Activated B cell treated with CpG ODN at 0.5 μM for 24 hours (primary cell): ENCODE measurements around the gene CEP120. TPM values are rescaled to one million over a fixed set of nuclear protein-coding genes. Genes with fewer than 3 reads are reported as not detected.

Source experiments
- ATAC-seq: fragments of 200-7000 bp; cut with Tn5 transposase; one replicate; pipeline ENCODE4 v1.10.0; 2021; ENCODE audit warnings: low read depth, mild to moderate bottlenecking, moderate library complexity
- CTCF ChIA-PET: fragments of 350-600 bp; sonication (Branson Sonifier 250); formaldehyde crosslinking; loops from one replicate; lab custom pipeline; 2021; ENCODE audit warnings: antibody characterized with exemption; lab: Charles Lee
- POLR2A ChIA-PET: fragments of 350-600 bp; sonication (Branson Sonifier 250); formaldehyde crosslinking; loops from one replicate; lab custom pipeline; 2021; ENCODE audit warnings: antibody characterized with exemption; lab: Charles Lee
- DNase-seq: peaks from one replicate; pipeline ENCODE4 v3.0.0; 2022
- H3K27ac Mint-ChIP-seq: one replicate; pipeline ENCODE4 v1.8.0; 2020; ENCODE audit warnings: mixed read lengths
- H3K27me3 Mint-ChIP-seq: one replicate; pipeline ENCODE4 v1.8.0; 2021; ENCODE audit warnings: mixed read lengths
- H3K36me3 Mint-ChIP-seq: one replicate; pipeline ENCODE4 v1.8.0; 2021; ENCODE audit warnings: low read depth, mixed read lengths
- H3K4me1 Mint-ChIP-seq: one replicate; pipeline ENCODE4 v1.8.0; 2021; ENCODE audit warnings: mixed read lengths
- H3K4me3 Mint-ChIP-seq: one replicate; pipeline ENCODE4 v1.8.0; 2020; ENCODE audit warnings: mild to moderate bottlenecking, mixed read lengths
- H3K9me3 Mint-ChIP-seq: one replicate; pipeline ENCODE4 v1.8.0; 2020; ENCODE audit warnings: mixed read lengths
- intact Hi-C: fragments of 100-400 bp; cut with micrococcal nuclease; formaldehyde crosslinking; loops from one replicate; pipeline ENCODE4 v1.15.1; 2024
- total RNA-seq: library from RNA; stranded (reverse); gene quantifications from 2 replicates; pipeline ENCODE4 v1.2.3, GENCODE V29; 2022
- TF ChIP-seq, protein P1 (sequence below): fragments of 200-600 bp; IDR thresholded peaks from one replicate; pipeline ENCODE4 v1.8.0; 2022; ENCODE audit warnings: antibody characterized with exemption, mild to moderate bottlenecking

CEP120 gene
- total RNA-seq, 1 donor from 2014 or later: 43.1 TPM

DNA sequence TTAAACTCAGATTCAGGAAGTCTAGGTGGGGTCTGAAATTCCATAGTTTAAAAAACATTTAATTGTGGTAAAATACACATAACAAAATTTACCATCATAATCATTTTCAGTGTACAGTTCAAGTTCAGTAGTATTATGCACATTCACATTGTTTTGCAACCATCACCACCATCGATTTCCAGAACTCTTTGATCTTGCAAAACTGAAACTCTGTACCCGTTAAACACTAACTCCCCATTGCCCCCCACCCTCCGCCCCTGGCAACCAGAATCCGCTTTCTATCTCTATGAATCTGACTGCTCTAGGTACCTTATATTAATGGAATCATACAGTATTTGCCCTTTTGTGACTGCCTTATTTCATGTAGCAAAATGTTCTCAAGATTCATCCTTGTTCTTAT is 117.5 kb downstream of the CEP120 start:
- no peak overlapping the region for H3K27ac Mint-ChIP-seq

DNA sequence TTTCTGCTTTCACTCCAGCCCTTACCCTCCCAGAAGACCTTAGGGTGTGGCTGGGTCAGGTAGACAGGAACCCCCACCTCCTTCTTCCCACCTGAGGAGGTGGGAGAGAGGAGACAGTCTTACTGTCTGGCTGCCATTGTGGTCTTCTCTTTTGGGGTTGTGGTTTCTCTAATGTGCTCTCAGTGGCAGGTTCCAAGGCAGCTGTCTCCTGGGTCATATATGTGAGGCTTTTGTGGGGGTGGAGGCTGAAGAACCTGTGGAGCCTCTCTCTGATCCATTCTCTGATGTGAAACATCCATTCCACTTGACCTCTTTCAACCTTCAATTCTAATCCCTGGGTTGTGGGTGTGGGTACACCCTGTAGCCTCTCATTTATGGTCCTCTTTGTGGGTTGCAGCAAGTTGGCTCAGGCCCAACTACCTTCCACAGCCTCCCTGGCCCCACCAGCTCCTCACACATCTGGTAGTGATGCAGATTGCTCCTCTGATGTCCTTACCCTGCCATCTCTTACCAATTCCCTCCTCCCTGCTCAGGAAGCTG is 118.4 kb downstream of the CEP120 start:
- intact Hi-C loops: no loop called here
- ChIA-PET CTCF (no interaction called here), POLR2A (no interaction called here)
- H3K27me3 Mint-ChIP-seq: peaks cover 7% of the 10 kb centered on the region
- no peak for DNase-seq
- H3K36me3 Mint-ChIP-seq: no peaks in the 10 kb centered on the region
- H3K4me3 Mint-ChIP-seq: no peak overlapping the region
- H3K27ac Mint-ChIP-seq: no peak overlapping the region
- TF ChIP-seq, protein P1, sequence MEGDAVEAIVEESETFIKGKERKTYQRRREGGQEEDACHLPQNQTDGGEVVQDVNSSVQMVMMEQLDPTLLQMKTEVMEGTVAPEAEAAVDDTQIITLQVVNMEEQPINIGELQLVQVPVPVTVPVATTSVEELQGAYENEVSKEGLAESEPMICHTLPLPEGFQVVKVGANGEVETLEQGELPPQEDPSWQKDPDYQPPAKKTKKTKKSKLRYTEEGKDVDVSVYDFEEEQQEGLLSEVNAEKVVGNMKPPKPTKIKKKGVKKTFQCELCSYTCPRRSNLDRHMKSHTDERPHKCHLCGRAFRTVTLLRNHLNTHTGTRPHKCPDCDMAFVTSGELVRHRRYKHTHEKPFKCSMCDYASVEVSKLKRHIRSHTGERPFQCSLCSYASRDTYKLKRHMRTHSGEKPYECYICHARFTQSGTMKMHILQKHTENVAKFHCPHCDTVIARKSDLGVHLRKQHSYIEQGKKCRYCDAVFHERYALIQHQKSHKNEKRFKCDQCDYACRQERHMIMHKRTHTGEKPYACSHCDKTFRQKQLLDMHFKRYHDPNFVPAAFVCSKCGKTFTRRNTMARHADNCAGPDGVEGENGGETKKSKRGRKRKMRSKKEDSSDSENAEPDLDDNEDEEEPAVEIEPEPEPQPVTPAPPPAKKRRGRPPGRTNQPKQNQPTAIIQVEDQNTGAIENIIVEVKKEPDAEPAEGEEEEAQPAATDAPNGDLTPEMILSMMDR: no peak
- H3K4me1 Mint-ChIP-seq: no peaks in the 10 kb centered on the region
- no peak for ATAC-seq
- peaks cover 6% of the 10 kb centered on the region for H3K9me3 Mint-ChIP-seq

More for the DNA sequence above, 117.5 kb downstream of the CEP120 start:
- H3K4me3 Mint-ChIP-seq: no peak overlapping the region
- H3K27me3 Mint-ChIP-seq: peaks cover 2% of the 10 kb centered on the region
- intact Hi-C loops: no loop called here
- ChIA-PET POLR2A (no interaction called here), CTCF (no interaction called here)
- ATAC-seq (no peak), DNase-seq (no peak)
- H3K36me3 Mint-ChIP-seq: no peaks in the 10 kb centered on the region
- H3K9me3 Mint-ChIP-seq: no peaks in the 10 kb centered on the region
- no peaks in the 10 kb centered on the region for H3K4me1 Mint-ChIP-seq
- TF ChIP-seq, protein P1: no peak

DNA sequence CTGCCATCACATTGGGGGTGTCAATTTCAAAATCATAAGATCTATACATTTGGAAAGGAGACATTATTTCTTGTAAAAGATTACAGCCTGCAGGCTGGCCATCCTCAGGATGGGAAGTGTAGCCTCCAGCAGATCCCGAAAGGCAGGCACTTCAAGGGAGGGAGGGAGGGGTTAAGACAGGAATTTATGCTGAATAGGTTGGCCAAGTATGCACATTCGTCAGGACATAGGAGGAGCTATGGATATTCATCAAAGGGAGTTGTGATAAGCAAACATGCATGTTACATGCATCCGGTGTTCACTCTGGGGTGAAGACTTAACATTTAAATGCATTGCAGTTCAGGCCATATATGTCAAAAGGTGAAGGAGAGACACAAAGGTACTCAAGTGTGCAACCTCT is 119.4 kb downstream of the CEP120 start:
- no peaks in the 10 kb centered on the region for H3K4me1 Mint-ChIP-seq
- no peak for ATAC-seq
- intact Hi-C loops: no loop called here
- ChIA-PET POLR2A (no interaction called here), CTCF (no interaction called here)
- no peak for DNase-seq
- H3K36me3 Mint-ChIP-seq: no peaks in the 10 kb centered on the region
- peaks cover 15% of the 10 kb centered on the region for H3K27me3 Mint-ChIP-seq
- H3K4me3 Mint-ChIP-seq: no peak overlapping the region
- H3K27ac Mint-ChIP-seq: no peak overlapping the region
- TF ChIP-seq, protein P1: no peak
- peaks cover 11% of the 10 kb centered on the region for H3K9me3 Mint-ChIP-seq

DNA sequence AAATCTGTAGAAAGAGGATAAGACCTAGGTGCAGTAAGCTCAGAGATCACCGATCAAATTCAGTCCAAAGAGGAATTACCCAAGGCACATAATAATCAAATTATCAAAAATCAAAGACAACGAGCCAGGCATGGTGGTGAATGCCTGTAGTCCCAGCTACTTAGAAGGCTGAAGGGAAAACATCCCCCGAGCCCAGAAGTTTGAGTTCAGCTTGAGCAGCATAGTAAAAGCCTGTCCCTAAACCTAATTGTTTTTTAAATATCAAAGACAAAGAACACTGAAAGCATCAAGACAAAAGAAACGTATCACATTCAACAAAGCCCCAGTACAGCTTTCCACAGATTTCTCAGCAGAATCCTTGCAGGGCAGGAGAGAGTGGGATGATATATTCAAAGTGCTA is 122.9 kb downstream of the CEP120 start:
- intact Hi-C loops: no loop called here
- peaks cover 15% of the 10 kb centered on the region for H3K27me3 Mint-ChIP-seq
- TF ChIP-seq, protein P1: no peak
- H3K9me3 Mint-ChIP-seq: peaks cover 11% of the 10 kb centered on the region
- CTCF ChIA-PET: no interaction called here
- H3K36me3 Mint-ChIP-seq: no peaks in the 10 kb centered on the region
- no peak overlapping the region for H3K4me3 Mint-ChIP-seq
- H3K4me1 Mint-ChIP-seq: no peaks in the 10 kb centered on the region
- POLR2A ChIA-PET: no interaction called here
- ATAC-seq: no peak
- no peak for DNase-seq
- H3K27ac Mint-ChIP-seq: no peak overlapping the region

DNA sequence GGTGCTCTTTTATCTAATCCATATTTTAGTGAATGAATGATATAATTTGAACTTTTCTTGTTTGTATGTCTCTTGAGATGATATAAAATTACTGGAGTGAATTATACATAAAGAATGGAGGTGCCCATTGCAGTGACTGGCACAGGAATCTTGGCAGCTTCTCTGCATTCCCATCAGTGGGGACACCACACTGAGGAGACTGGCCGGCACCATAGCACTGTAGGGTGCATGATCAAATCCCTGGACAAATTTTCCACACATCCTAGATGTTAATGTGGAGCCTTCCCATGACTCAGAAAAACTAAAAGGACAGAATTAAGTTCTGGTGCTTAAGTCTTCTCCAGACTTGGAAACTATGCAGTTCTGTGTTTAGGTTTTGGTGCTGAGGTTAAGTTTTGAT is 124.1 kb downstream of the CEP120 start:
- Mint-ChIP-seq H3K36me3 (no peaks in the 10 kb centered on the region), H3K9me3 (peaks cover 11% of the 10 kb centered on the region), H3K4me1 (no peaks in the 10 kb centered on the region), H3K27me3 (peaks cover 15% of the 10 kb centered on the region), H3K27ac (no peak overlapping the region), H3K4me3 (no peak overlapping the region)
- TF ChIP-seq, protein P1: no peak
- POLR2A ChIA-PET: no interaction called here
- DNase-seq (no peak), ATAC-seq (no peak)
- intact Hi-C loops: no loop called here
- CTCF ChIA-PET: no interaction called here
